NB4 (cell line): ENCODE results near the gene RABGAP1.
A peak's percentile ranks its signal among the peaks of the same experiment; 100 is the strongest.

ENCODE experiments used
- CTCF ChIP-seq: IDR thresholded peaks from one replicate; pipeline ENCODE4 v1.5.1; 2012; ENCODE audit warnings: low read depth, low read length
- MAX ChIP-seq: IDR thresholded peaks from 2 replicates; pipeline ENCODE4 v1.6.1; 2011; ENCODE audit warnings: low read depth, low read length
- MYC ChIP-seq: IDR thresholded peaks from 2 replicates; pipeline ENCODE4 v1.6.1; 2011; ENCODE audit warnings: low read depth, low read length
- POLR2A ChIP-seq: IDR thresholded peaks from 2 replicates; pipeline ENCODE4 v1.6.1; 2011; ENCODE audit warnings: mild to moderate bottlenecking; ENCODE audit not compliant: insufficient read length; ENCODE audit errors: extremely low read depth

DNA sequence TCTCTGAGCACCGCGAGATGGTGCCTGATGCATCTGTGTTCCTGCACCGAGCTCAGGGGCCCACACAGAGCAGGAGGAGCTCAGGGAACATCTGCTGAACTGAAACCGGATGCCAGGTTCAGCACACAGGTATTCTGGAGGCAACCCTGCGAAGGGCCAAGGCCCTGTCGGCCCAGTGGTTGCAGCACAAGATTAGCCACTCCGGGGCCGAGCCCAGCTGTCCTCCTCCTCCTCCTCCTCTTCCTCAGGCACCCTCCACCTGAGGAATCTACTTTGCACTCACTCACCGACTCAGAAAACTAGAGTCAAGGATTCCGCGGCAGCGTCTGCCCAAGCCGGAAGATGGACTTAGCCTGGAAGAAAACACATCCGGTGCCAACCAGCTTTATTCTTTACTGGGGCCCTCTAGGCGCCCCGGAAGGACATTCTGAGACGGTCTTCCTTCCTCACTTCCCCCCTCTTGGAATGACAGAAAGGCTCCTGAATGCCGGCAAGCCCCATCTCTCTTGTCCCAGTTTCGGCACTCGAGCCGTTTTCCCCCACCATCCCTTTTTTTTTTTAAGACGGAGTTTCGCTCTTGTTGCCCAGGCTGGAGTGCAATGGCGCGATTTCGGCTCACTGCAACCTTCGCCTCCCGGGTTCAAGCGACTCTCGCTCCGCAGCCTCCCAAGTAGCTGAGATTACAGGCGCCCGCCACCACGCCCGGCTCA is 27.7 kb upstream of the RABGAP1 start, which contains the start of gene ZBTB6:
- TF ChIP-seq CTCF (no peak), POLR2A (peak; percentile 53), MYC (peak; percentile 23; the same call in 1 of the 2 replicates), MAX (no peak)
